Left lobe of liver (tissue), 2 donors: ENCODE measurements around the gene DENND1A. TPM values are rescaled to one million over a fixed set of nuclear protein-coding genes. Genes with fewer than 3 reads are reported as not detected.

Experiments used
- ATAC-seq: fragments of 200-7000 bp; cut with Tn5 transposase; one replicate; pipeline ENCODE4 v1.9.1; 2020; ENCODE audit warnings: mild to moderate bottlenecking, moderate library complexity
- DNase-seq: peaks from one replicate; pipeline ENCODE4 v3.0.0-alpha.2; 2020; ENCODE audit warnings: low spot score
- total RNA-seq: library from RNA; stranded (reverse); gene quantifications from one replicate; pipeline ENCODE4 v1.2.1, GENCODE V29; 2021
- donor health status: DM: no; HTN: no; CAD: no; lungs with moderate emphysema.
- donor health status: DM: no; HTN: yes; CAD: no.

Gene DENND1A
- total RNA-seq, 1 donor from 2014 or later = 15.5 TPM

- no peak for DNase-seq
- no peak for ATAC-seq
Measured at GRCh38 chr9:123422635-123423310, 507.2 kb downstream of the DENND1A start.

- ATAC-seq = no peak
- no peak for DNase-seq
Measured at GRCh38 chr9:123421801-123422455, 508.0 kb downstream of the DENND1A start.

- no peak for DNase-seq
- ATAC-seq = no peak
Measured at GRCh38 chr9:123421186-123421585, 508.7 kb downstream of the DENND1A start.

GRCh38 chr9:123420592-123421111, 509.3 kb downstream of the DENND1A start:
- ATAC-seq (no peak), DNase-seq (no peak)

- no peak for DNase-seq
- no peak for ATAC-seq
Measured at GRCh38 chr9:123419721-123420591, 510.0 kb downstream of the DENND1A start.

- DNase-seq (no peak), ATAC-seq (no peak)
Measured at GRCh38 chr9:123419091-123419490, 510.8 kb downstream of the DENND1A start.

GRCh38 chr9:123418506-123418905, 511.4 kb downstream of the DENND1A start:
- DNase-seq (no peak), ATAC-seq (no peak)

- ATAC-seq (no peak), DNase-seq (no peak)
Measured at GRCh38 chr9:123418052-123418430, 511.9 kb downstream of the DENND1A start.

GRCh38 chr9:123417289-123418051, 512.5 kb downstream of the DENND1A start:
- DNase-seq (no peak), ATAC-seq (no peak)

GRCh38 chr9:123416176-123416575, 513.8 kb downstream of the DENND1A start:
- DNase-seq = no peak
- no peak for ATAC-seq

- DNase-seq = no peak
- no peak for ATAC-seq
Measured at GRCh38 chr9:123414936-123415930, 514.7 kb downstream of the DENND1A start.

- ATAC-seq (no peak), DNase-seq (no peak)
Measured at GRCh38 chr9:123414204-123414603, 515.7 kb downstream of the DENND1A start.

- DNase-seq (no peak), ATAC-seq (no peak)
Measured at GRCh38 chr9:123412171-123412820, 517.6 kb downstream of the DENND1A start.

- no peak for ATAC-seq
Measured at GRCh38 chr9:123411636-123412035, 518.3 kb downstream of the DENND1A start.

GRCh38 chr9:123411191-123411590, 518.7 kb downstream of the DENND1A start:
- DNase-seq (no peak), ATAC-seq (no peak)

More at GRCh38 chr9:123411636-123412035, 518.3 kb downstream of the DENND1A start:
- no peak for DNase-seq

- DNase-seq (no peak), ATAC-seq (no peak)
Measured at GRCh38 chr9:123410281-123410910, 519.5 kb downstream of the DENND1A start.

GRCh38 chr9:123408313-123409262, 521.3 kb downstream of the DENND1A start:
- ATAC-seq = no peak
- no peak for DNase-seq
